ELR (cell line): Measurements from ENCODE around the gene IGSF5.

ENCODE experiments used
- DNase-seq: peaks from one replicate; pipeline ENCODE4 v3.0.0-alpha.2; 2015; ENCODE audit warnings: low read depth

Gene IGSF5

GRCh38 chr21:39825250-39825649, 80.3 kb downstream of the IGSF5 start:
- no peak for DNase-seq

GRCh38 chr21:39834543-39834942, 89.6 kb downstream of the IGSF5 start:
- no peak for DNase-seq

GRCh38 chr21:39837861-39838359, 92.9 kb downstream of the IGSF5 start:
- no peak for DNase-seq

GRCh38 chr21:39840373-39841097, 95.6 kb downstream of the IGSF5 start:
- DNase-seq: no peak

DNA sequence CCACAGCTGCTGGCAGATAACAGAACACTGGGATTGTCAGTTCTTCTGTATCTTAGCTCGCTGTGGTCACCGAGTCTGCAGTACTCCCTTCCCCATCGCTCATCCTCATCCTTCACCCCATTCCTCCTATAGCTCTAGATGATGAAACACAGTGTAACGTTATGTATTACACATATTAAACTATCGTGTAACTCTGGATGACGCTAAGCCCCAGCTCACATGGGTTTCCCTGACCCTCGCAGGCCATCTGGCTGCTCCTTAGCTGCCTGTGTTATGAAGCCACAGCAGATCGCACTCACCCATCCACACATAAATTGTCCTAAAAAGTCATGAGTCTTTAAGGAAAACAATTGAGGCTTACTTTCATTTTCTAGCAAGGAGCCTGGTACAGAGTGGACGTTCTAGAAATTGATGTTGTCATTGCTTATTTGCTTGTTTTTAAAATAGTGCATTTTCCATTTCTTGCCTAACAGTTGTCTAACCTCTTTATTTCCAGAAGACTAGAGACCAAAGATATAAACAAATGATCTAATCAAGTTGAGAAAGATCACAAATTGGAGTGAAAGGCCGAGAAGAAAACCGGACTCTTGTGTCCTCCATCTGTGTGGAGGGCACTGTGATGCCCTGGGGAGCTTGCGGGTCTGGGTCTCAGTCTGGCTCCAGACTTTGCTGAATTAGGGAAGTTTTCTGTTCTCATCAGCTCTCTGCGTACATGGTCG, 97.9 kb downstream of the IGSF5 start:
- DNase-seq: no peak

DNA sequence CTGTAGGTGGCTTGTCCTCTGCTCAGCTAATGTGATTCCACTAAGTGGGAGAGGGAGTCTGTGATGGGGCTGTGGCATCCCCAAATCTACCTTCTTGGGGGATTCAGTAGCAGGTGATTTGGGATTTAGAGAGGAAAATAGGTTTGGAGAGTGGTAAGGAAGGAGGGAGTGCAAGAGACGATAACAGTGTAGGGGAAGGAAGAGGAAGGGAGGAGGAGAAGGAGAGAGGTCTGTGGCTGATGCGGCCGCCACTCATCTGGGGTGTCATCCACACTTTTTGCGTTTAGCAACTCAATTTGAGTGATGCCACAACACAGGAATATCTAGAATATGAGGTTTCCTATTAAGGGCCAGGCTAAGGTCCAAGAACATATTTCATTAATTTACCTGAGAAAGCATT, 98.5 kb downstream of the IGSF5 start:
- no peak for DNase-seq

- no peak for DNase-seq
Measured at GRCh38 chr21:39843916-39844315, 98.9 kb downstream of the IGSF5 start.

- DNase-seq: no peak
Measured at GRCh38 chr21:39845571-39846130, 100.7 kb downstream of the IGSF5 start.

GRCh38 chr21:39847877-39848276, 102.9 kb downstream of the IGSF5 start:
- DNase-seq: no peak

GRCh38 chr21:39849014-39849655, 104.2 kb downstream of the IGSF5 start:
- DNase-seq: no peak

DNA sequence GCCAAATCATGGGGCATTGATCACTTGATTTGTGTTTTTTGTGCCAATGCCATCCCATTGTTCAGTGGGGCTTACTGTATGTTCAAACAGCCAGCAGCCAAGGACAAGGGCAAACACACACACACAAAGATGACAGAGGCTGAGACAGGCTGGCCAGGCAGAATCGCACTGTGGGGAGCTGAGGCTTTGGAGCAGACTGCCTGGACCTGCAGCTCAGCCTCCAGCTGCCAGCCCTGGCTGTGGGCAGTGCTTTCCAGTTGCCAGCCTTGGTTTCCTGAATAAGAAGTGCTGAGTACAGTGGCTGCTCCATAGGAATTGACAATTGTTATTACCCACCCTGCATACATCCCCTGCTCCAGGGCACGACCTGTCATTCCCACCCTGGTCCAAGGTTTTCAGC, 105.3 kb downstream of the IGSF5 start:
- DNase-seq: no peak

- no peak for DNase-seq
Measured at GRCh38 chr21:39851002-39851618, 106.1 kb downstream of the IGSF5 start.
